Measurements from ENCODE around the gene GRIPAP1.
A peak's percentile ranks its signal among the peaks of the same experiment; 100 is the strongest.

DNA sequence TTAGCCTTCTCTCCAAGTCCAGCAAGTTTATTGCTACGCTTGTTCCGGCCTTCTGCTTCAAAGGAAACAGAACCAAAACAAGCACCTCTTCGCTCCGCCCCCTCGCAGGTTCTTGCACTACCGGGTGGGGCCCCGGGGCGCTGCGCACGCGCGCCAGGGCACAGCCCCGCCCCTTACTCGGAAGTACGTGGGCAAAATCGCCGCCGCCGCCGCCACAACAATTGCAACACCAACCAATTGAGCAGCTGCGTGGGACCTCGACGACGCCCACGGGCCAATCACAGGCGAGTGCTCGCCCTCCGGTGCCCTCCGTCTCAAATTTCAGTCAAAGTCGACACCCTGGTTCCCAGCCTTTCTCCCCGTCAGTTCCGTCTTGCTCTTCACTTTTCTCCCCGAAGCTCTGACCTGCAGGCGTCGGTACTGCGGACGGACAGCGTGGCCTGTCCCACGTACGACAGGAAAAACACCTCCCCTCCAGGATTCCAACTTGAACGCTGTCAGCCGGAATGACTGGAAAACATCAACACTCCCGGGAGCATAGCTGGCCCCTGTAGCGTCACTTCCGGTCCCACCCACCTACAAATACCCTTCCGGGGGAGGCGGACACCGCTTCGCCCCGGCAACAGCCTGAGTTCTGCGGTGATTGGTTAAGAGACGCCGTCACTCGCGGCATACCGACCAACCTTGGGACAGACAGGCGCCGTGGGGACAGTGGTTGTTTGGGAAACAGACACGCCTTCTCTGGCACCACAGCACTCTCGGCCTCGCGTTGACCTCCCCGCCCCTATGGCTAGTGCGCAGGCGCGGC, 44.0 kb downstream of the GRIPAP1 start:
- TF ChIP-seq, protein P1, sequence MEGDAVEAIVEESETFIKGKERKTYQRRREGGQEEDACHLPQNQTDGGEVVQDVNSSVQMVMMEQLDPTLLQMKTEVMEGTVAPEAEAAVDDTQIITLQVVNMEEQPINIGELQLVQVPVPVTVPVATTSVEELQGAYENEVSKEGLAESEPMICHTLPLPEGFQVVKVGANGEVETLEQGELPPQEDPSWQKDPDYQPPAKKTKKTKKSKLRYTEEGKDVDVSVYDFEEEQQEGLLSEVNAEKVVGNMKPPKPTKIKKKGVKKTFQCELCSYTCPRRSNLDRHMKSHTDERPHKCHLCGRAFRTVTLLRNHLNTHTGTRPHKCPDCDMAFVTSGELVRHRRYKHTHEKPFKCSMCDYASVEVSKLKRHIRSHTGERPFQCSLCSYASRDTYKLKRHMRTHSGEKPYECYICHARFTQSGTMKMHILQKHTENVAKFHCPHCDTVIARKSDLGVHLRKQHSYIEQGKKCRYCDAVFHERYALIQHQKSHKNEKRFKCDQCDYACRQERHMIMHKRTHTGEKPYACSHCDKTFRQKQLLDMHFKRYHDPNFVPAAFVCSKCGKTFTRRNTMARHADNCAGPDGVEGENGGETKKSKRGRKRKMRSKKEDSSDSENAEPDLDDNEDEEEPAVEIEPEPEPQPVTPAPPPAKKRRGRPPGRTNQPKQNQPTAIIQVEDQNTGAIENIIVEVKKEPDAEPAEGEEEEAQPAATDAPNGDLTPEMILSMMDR (IDR thresholded peaks at IDR 0.05), result no peak
- peak; percentile 65 for TF ChIP-seq POLR2A (IDR thresholded peaks at IDR 0.05)
